Neuronal stem cell (in vitro differentiated cells): Measurements from ENCODE around the gene FAM120B.

Source experiments
- DNase-seq: peaks from one replicate; pipeline ENCODE4 v3.0.0-alpha.2; 2013; ENCODE audit warnings: low spot score
- H2AFZ ChIP-seq: one replicate; pipeline ENCODE4 v1.6.1; 2013; ENCODE audit warnings: mild to moderate bottlenecking, low read length, inconsistent platforms
- H2AK5ac ChIP-seq: 2 replicates; pipeline ENCODE4 v1.6.1; 2013; ENCODE audit warnings: low read depth, mild to moderate bottlenecking, inconsistent platforms, low read length, moderate library complexity, mixed read lengths
- H2BK120ac ChIP-seq: 2 replicates; pipeline ENCODE4 v1.6.1; 2013; ENCODE audit warnings: low read depth, mild to moderate bottlenecking, inconsistent platforms, low read length, moderate library complexity, mixed read lengths
- H2BK12ac ChIP-seq: one replicate; pipeline ENCODE4 v1.6.1; 2013; ENCODE audit warnings: low read length, inconsistent platforms
- H2BK15ac ChIP-seq: 2 replicates; pipeline ENCODE4 v1.6.1; 2013; ENCODE audit warnings: mild to moderate bottlenecking, low read length, inconsistent platforms, mixed read lengths
- H2BK5ac ChIP-seq: one replicate; pipeline ENCODE4 v1.6.1; 2013; ENCODE audit warnings: inconsistent platforms, mild to moderate bottlenecking, low read length, moderate library complexity
- H3K14ac ChIP-seq: one replicate; pipeline ENCODE4 v1.6.1; 2013; ENCODE audit warnings: low read length, inconsistent platforms
- H3K18ac ChIP-seq: 2 replicates; pipeline ENCODE4 v1.6.1; 2013; ENCODE audit warnings: low read length, inconsistent platforms
- H3K23ac ChIP-seq: 2 replicates; pipeline ENCODE4 v1.6.1; 2013; ENCODE audit warnings: low read depth, mild to moderate bottlenecking, mixed read lengths, low read length, inconsistent platforms; ENCODE audit not compliant: poor library complexity
- H3K27ac ChIP-seq: replicated peaks from 3 replicates; pipeline ENCODE4 v1.5.1; 2013; ENCODE audit warnings: low read length, inconsistent platforms
- H3K27me3 ChIP-seq, 3 experiments: 2 replicates each; pipeline ENCODE4 v1.6.1; 2013; ENCODE audit warnings: low read length in 3 of 3, mild to moderate bottlenecking in 2 of 3, inconsistent platforms in 1 of 3, low read depth in 1 of 3, mixed read lengths in 1 of 3, moderate library complexity in 1 of 3; ENCODE audit not compliant: control insufficient read depth in 3 of 3, insufficient read depth in 3 of 3
- H3K36me3 ChIP-seq, 2 donors: replicated peaks in 1 of 2; 2 replicates each; pipeline ENCODE4 v1.6.1; 2013; ENCODE audit warnings: low read length in 2 of 2; ENCODE audit not compliant: control insufficient read depth in 2 of 2, insufficient read depth in 2 of 2
- H3K4ac ChIP-seq: 2 replicates; pipeline ENCODE4 v1.6.1; 2013; ENCODE audit warnings: inconsistent platforms, mild to moderate bottlenecking, low read length, moderate library complexity
- H3K4me1 ChIP-seq, 2 donors: 1 replicate in 1 of 2; 2 replicates in 1 of 2; pipeline ENCODE4 v1.6.1; 2013; ENCODE audit warnings: low read length in 2 of 2, low read depth in 1 of 2; ENCODE audit not compliant: control insufficient read depth in 2 of 2, insufficient read depth in 1 of 2
- H3K4me2 ChIP-seq: one replicate; pipeline ENCODE4 v1.6.1; 2013; ENCODE audit warnings: mild to moderate bottlenecking, low read length, inconsistent platforms; ENCODE audit not compliant: insufficient read depth, poor library complexity, severe bottlenecking
- H3K4me3 ChIP-seq, 2 donors: 2 replicates each; pipeline ENCODE4 v1.5.1; 2013; ENCODE audit warnings: low read length in 2 of 2, mild to moderate bottlenecking in 2 of 2, inconsistent platforms in 1 of 2, moderate library complexity in 1 of 2
- H3K79me1 ChIP-seq: one replicate; pipeline ENCODE4 v1.6.1; 2013; ENCODE audit warnings: low read depth, mild to moderate bottlenecking, inconsistent platforms, low read length, moderate library complexity
- H3K9ac ChIP-seq: one replicate; pipeline ENCODE4 v1.6.1; 2013; ENCODE audit warnings: mild to moderate bottlenecking, low read depth, low read length, inconsistent platforms; ENCODE audit not compliant: poor library complexity
- H3K9me3 ChIP-seq, 2 donors: replicated peaks in 1 of 2; 2 replicates each; pipeline versions ENCODE3 to v1.6.1; 2013; ENCODE audit warnings: low read length in 2 of 2, mild to moderate bottlenecking in 2 of 2, inconsistent platforms in 1 of 2, low read depth in 1 of 2, mixed read lengths in 1 of 2, moderate library complexity in 1 of 2; ENCODE audit not compliant: control insufficient read depth in 2 of 2, insufficient read depth in 1 of 2
- H4K8ac ChIP-seq: one replicate; pipeline ENCODE4 v1.6.1; 2013; ENCODE audit warnings: low read depth, mild to moderate bottlenecking, inconsistent platforms, low read length, moderate library complexity
- H4K91ac ChIP-seq: one replicate; pipeline ENCODE4 v1.6.1; 2013; ENCODE audit warnings: low read length, low read depth, mild to moderate bottlenecking, inconsistent platforms; ENCODE audit not compliant: poor library complexity
- WGBS, 2 donors: extraction: QIAGEN DNeasy Blood & Tissue Kit; methylation state at CpG; one replicate each; pipeline ENCODE4 v1.1.7; 2013; ENCODE audit warnings: missing lambda C conversion rate in 2 of 2, mixed read lengths in 1 of 2; ENCODE audit not compliant: insufficient read length in 2 of 2, insufficient replicate concordance in 1 of 2; ENCODE audit errors: extremely low coverage in 2 of 2; 5-methylcytosine and 5-hydroxymethylcytosine counted together

FAM120B gene

GRCh38 chr6:170278743-170279094 is 27.8 kb upstream of the FAM120B start:
- no peak overlapping the region for H3K18ac ChIP-seq
- no CpG with 5 or more reads among the region's 9 CpGs for WGBS, 2 donors
- no peak overlapping the region for H2AFZ ChIP-seq

GRCh38 chr6:170279426-170279825 is 27.1 kb upstream of the FAM120B start:
- Histone ChIP-seq H3K14ac (no peak overlapping the region), H2BK15ac (no peak overlapping the region), H3K4me1 (no peaks in the 10 kb centered on the region), H3K18ac (no peak overlapping the region), H4K8ac (no peak overlapping the region), H3K27ac (no peak overlapping the region), H2BK120ac (no peak overlapping the region), H3K4me3 (no peak overlapping the region), H4K91ac (no peak overlapping the region), H3K9ac (no peak overlapping the region), H2BK12ac (no peak overlapping the region), H3K79me1 (peaks cover 8% of the 10 kb centered on the region), H3K36me3 (peaks cover 26 to 30% of the 10 kb centered on the region in 2 donors), H3K27me3 (peaks cover 0 to 11% (median 0%) of the 10 kb centered on the region in 3 experiments), H3K9me3 (no peaks in the 10 kb centered on the region), H2BK5ac (no peak overlapping the region), H3K4ac (no peak overlapping the region), H3K4me2 (no peak overlapping the region), H3K23ac (no peak overlapping the region), H2AFZ (no peak overlapping the region), H2AK5ac (no peak overlapping the region)
- DNase-seq: no peak
- no CpG with 5 or more reads among the region's 8 CpGs for WGBS, 2 donors

More at GRCh38 chr6:170278743-170279094, 27.8 kb upstream of the FAM120B start:
- DNase-seq: no peak
- Histone ChIP-seq H3K14ac (no peak overlapping the region), H3K36me3 (peaks cover 19 to 23% of the 10 kb centered on the region in 2 donors), H3K27me3 (peaks cover 0 to 14% (median 2%) of the 10 kb centered on the region in 3 experiments), H2AK5ac (no peak overlapping the region), H3K4me1 (no peaks in the 10 kb centered on the region), H3K4me3 (no peak overlapping the region), H2BK120ac (no peak overlapping the region), H2BK15ac (no peak overlapping the region), H2BK12ac (no peak overlapping the region), H4K91ac (no peak overlapping the region), H3K9me3 (no peaks in the 10 kb centered on the region), H3K4ac (no peak overlapping the region), H2BK5ac (no peak overlapping the region), H3K79me1 (peaks cover 7% of the 10 kb centered on the region), H3K23ac (no peak overlapping the region), H3K27ac (no peak overlapping the region), H3K9ac (no peak overlapping the region), H3K4me2 (no peak overlapping the region), H4K8ac (no peak overlapping the region)

- H3K14ac ChIP-seq: no peak overlapping the region
- H2BK15ac ChIP-seq: no peak overlapping the region
- H3K4me3 ChIP-seq: no peak overlapping the region
- H2BK5ac ChIP-seq: no peak overlapping the region
- H3K9me3 ChIP-seq: no peaks in the 10 kb centered on the region
- peaks cover 32 to 37% of the 10 kb centered on the region in 2 donors for H3K36me3 ChIP-seq
- no peak overlapping the region for H3K4ac ChIP-seq
- peaks cover 0 to 4% (median 0%) of the 10 kb centered on the region in 3 experiments for H3K27me3 ChIP-seq
- H3K4me1 ChIP-seq: peaks cover under 1 to 1% of the 10 kb centered on the region in 2 donors
- no peak overlapping the region for H3K9ac ChIP-seq
- H3K4me2 ChIP-seq: no peak overlapping the region
- H2BK12ac ChIP-seq: no peak overlapping the region
- H2BK120ac ChIP-seq: no peak overlapping the region
- H4K91ac ChIP-seq: no peak overlapping the region
- DNase-seq: no peak
- peaks cover 11% of the 10 kb centered on the region for H3K79me1 ChIP-seq
- no peak overlapping the region for H3K27ac ChIP-seq
- no peak overlapping the region for H2AK5ac ChIP-seq
- H4K8ac ChIP-seq: no peak overlapping the region
- no peak overlapping the region for H2AFZ ChIP-seq
- no peak overlapping the region for H3K23ac ChIP-seq
- WGBS, 2 donors: no CpG with 5 or more reads among the region's 36 CpGs
- H3K18ac ChIP-seq: no peak overlapping the region
Measured at GRCh38 chr6:170279977-170280688, 26.4 kb upstream of the FAM120B start.

- Histone ChIP-seq H3K27me3 (no peaks in the 10 kb centered on the region), H3K79me1 (peaks cover 15% of the 10 kb centered on the region), H3K4ac (no peak overlapping the region), H3K36me3 (peaks cover 37 to 42% of the 10 kb centered on the region in 2 donors), H2BK5ac (no peak overlapping the region), H3K4me1 (peaks cover 3 to 6% of the 10 kb centered on the region in 2 donors), H3K4me3 (no peak overlapping the region), H3K9me3 (no peaks in the 10 kb centered on the region), H3K14ac (no peak overlapping the region), H3K18ac (no peak overlapping the region), H3K23ac (no peak overlapping the region), H2BK15ac (no peak overlapping the region), H2AFZ (no peak overlapping the region), H3K27ac (no peak overlapping the region), H2BK12ac (no peak overlapping the region), H3K4me2 (no peak overlapping the region), H4K8ac (no peak overlapping the region), H2BK120ac (no peak overlapping the region), H4K91ac (no peak overlapping the region), H3K9ac (no peak overlapping the region), H2AK5ac (no peak overlapping the region)
- no peak for DNase-seq
- no CpG with 5 or more reads among the region's 23 CpGs for WGBS, 2 donors
Measured at GRCh38 chr6:170280689-170281045, 25.9 kb upstream of the FAM120B start.
